GM12872 (cell line): ENCODE results near the gene DNAJC8.

ENCODE experiments used
- TF ChIP-seq, protein P1 (sequence below): IDR thresholded peaks from 3 replicates; pipeline ENCODE4 v1.5.1; 2011; ENCODE audit warnings: low read depth, mild to moderate bottlenecking, low read length, moderate library complexity; ENCODE audit not compliant: insufficient read depth

DNAJC8 gene

GRCh38 chr1:28229089-28229488 is 3.7 kb downstream of the DNAJC8 start:
- TF ChIP-seq, protein P1, sequence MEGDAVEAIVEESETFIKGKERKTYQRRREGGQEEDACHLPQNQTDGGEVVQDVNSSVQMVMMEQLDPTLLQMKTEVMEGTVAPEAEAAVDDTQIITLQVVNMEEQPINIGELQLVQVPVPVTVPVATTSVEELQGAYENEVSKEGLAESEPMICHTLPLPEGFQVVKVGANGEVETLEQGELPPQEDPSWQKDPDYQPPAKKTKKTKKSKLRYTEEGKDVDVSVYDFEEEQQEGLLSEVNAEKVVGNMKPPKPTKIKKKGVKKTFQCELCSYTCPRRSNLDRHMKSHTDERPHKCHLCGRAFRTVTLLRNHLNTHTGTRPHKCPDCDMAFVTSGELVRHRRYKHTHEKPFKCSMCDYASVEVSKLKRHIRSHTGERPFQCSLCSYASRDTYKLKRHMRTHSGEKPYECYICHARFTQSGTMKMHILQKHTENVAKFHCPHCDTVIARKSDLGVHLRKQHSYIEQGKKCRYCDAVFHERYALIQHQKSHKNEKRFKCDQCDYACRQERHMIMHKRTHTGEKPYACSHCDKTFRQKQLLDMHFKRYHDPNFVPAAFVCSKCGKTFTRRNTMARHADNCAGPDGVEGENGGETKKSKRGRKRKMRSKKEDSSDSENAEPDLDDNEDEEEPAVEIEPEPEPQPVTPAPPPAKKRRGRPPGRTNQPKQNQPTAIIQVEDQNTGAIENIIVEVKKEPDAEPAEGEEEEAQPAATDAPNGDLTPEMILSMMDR: no peak

GRCh38 chr1:28213315-28213714 is 19.5 kb downstream of the DNAJC8 start:
- TF ChIP-seq, protein P1: no peak

GRCh38 chr1:28209700-28210099 is 23.1 kb downstream of the DNAJC8 start:
- TF ChIP-seq, protein P1: no peak

- TF ChIP-seq, protein P1: peak; percentile 79
Observed at GRCh38 chr1:28208818-28209441, 23.9 kb downstream of the DNAJC8 start.

- TF ChIP-seq, protein P1: no peak
Observed at GRCh38 chr1:28205243-28205642, 27.6 kb downstream of the DNAJC8 start.

- TF ChIP-seq, protein P1: no peak
Observed at GRCh38 chr1:28200234-28200873, 32.5 kb downstream of the DNAJC8 start.

DNA sequence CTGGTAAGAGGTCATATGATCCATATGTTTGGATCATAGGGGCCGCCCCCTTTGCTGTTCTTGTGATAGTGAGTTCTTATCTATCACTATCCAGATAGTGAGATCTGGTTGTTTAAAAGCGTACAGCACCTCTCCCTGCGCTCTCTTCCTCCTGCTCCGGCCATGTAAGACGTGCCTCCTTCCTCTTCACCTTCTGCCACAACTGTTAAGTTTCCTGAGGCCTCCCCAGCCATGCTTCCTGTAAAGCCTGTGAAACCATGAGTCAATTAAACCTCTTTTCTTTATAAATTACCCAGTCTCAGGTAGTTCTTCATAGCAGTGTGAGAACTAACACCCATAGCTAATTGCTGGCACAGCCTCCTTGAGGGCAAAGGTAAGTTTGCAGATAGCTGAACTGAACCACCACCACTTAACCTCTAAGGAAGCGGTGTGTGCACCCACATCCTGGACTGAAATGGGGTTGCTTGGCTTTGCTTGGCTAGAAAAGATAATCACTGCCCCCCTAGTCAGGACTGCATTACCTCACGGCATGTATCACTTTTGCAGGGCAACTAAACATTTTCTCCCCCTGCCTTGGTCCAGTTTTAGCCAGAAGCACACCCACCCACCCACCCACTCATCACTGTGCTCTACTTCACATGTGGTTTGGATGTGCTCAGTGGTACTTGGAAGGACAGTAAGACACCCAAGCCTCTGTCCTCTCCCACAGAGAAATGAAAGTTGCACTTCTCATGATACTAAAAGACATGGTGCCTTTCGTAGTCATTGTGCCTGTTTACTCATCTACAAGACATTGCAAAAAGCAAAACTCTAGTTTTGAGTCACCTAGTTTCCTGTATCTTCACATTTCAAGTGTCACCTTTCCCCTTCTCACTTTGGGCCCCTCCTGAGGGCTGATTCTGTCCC is 33.2 kb downstream of the DNAJC8 start:
- TF ChIP-seq, protein P1: no peak; the same call in 2 of the 3 replicates
